Activated gamma-delta T cell treated with anti-CD3 and anti-CD28 coated beads, Interleukin-2, amount 50 U/mL, for 16 hours (primary cell): Measurements from ENCODE around the gene C1orf105.
"Not testable (repeated sequence)": the region's sequence is repeated elsewhere in the genome, so short reads cannot be mapped to it uniquely, and the experiment has no call there.

Experiments used
- DNase-seq: peaks from one replicate; pipeline ENCODE4 v3.0.0-alpha.2; 2020; ENCODE audit warnings: low read depth

The C1orf105 gene

GRCh38 chr1:172489847-172490246, 69.4 kb downstream of the C1orf105 start:
- DNase-seq: no peak

- DNase-seq: no peak
Observed at GRCh38 chr1:172492421-172492820, 71.9 kb downstream of the C1orf105 start.

- DNase-seq: no peak
Observed at GRCh38 chr1:172494166-172494565, 73.7 kb downstream of the C1orf105 start.

- DNase-seq: not testable (repeated sequence)
Observed at GRCh38 chr1:172496127-172496526, 75.6 kb downstream of the C1orf105 start.

GRCh38 chr1:172496678-172497077, 76.2 kb downstream of the C1orf105 start:
- no peak for DNase-seq

- no peak for DNase-seq
Observed at GRCh38 chr1:172497230-172497629, 76.7 kb downstream of the C1orf105 start.

GRCh38 chr1:172498857-172499256, 78.4 kb downstream of the C1orf105 start:
- no peak for DNase-seq

GRCh38 chr1:172499636-172500141, 79.2 kb downstream of the C1orf105 start:
- DNase-seq: no peak

- DNase-seq: no peak
Observed at GRCh38 chr1:172500207-172500606, 79.7 kb downstream of the C1orf105 start.

GRCh38 chr1:172507741-172508140, 87.3 kb downstream of the C1orf105 start:
- no peak for DNase-seq

GRCh38 chr1:172510479-172510878, 90.0 kb downstream of the C1orf105 start:
- no peak for DNase-seq

GRCh38 chr1:172512591-172512990, 92.1 kb downstream of the C1orf105 start:
- no peak for DNase-seq

- no peak for DNase-seq
Observed at GRCh38 chr1:172513479-172513878, 93.0 kb downstream of the C1orf105 start.

GRCh38 chr1:172514108-172514507, 93.6 kb downstream of the C1orf105 start:
- DNase-seq: no peak

- no peak for DNase-seq
Observed at GRCh38 chr1:172515436-172515835, 95.0 kb downstream of the C1orf105 start.

- no peak for DNase-seq
Observed at GRCh38 chr1:172515927-172516326, 95.4 kb downstream of the C1orf105 start.

- no peak for DNase-seq
Observed at GRCh38 chr1:172517081-172517480, 96.6 kb downstream of the C1orf105 start.

GRCh38 chr1:172517545-172517944, 97.1 kb downstream of the C1orf105 start:
- DNase-seq: no peak
